ENCODE data around the gene AHDC1.
"Not testable (repeated sequence)": the region's sequence is repeated elsewhere in the genome, so short reads cannot be mapped to it uniquely, and the experiment has no call there.

AHDC1 gene

GRCh38 chr1:27632387-27633297 lies 28.7 kb upstream of the AHDC1 start:
- no peak for DNase-seq (ENCODE audit: low spot score)

DNA sequence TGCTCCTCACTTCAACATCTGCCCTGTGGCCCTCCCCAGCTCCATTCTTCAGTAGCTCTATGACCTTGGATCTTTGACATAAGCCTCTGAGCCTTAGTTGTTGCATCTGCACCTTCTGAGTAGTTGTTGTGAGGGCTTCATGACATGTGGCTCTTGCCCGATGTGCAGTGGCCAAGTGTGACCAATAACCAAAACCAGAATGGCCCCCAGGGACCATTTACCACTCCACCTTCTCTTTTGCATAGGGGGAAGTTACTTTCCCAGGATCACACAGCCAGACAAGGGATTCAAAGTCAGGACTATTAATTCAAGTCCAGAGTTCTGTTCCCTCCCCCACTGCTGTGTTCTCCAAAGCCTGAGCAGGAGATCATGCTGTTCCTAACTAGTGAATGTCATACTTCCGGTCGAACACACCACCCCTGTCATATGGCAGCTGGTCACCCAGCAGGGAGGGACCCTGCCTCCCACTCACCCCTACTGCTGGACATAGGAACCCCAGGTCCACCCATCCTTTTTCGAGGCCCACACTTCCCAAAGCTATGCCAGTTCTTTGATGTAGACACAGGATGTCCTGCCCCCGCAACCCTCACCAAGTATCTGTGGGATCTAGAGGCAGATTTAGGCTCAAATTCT lies 27.0 kb upstream of the AHDC1 start:
- no peak for DNase-seq (ENCODE audit: low spot score)

DNA sequence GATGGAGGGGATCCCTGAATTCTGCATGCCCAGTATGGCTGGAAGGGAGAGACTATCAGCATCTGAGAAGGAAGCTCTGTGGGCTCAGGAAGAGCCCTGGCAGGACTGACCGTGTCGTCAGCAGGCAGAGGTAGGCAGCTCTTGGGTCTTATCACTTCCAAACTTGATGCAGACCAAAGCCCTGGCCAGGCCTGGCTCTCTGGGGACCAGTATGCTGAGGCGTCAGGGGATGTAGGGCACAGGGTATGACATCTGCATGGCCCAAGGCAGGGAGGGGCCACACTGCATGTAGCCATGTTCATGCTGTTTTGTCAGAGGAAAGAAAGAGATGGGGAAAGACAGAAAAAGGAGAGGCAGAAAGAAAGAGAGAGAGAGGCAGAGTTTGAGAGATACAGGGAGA lies 24.8 kb upstream of the AHDC1 start:
- no peak for DNase-seq (ENCODE audit: low spot score)

DNA sequence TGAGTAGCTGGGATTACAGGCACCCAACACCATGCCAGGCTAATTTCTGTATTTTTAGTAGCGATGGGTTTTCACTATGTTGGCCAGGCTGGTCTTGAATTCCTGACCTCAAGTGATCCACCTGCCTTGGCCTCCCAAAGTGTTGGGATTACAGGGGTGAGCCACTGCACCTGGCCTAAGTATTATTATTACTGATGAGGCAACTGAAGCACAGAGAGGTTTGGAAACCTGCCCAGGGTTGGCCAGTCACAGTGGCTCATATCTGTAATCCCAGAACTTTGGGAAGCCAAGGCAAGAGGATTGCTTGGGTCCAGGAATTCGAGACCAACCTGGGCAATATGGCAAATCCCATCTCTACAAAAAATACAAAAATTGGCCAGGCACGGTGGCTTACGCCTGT lies 23.8 kb upstream of the AHDC1 start:
- not testable (repeated sequence) for DNase-seq (ENCODE audit: low spot score)

GRCh38 chr1:27627061-27627460 lies 23.1 kb upstream of the AHDC1 start:
- no peak for DNase-seq (ENCODE audit: low spot score)

DNA sequence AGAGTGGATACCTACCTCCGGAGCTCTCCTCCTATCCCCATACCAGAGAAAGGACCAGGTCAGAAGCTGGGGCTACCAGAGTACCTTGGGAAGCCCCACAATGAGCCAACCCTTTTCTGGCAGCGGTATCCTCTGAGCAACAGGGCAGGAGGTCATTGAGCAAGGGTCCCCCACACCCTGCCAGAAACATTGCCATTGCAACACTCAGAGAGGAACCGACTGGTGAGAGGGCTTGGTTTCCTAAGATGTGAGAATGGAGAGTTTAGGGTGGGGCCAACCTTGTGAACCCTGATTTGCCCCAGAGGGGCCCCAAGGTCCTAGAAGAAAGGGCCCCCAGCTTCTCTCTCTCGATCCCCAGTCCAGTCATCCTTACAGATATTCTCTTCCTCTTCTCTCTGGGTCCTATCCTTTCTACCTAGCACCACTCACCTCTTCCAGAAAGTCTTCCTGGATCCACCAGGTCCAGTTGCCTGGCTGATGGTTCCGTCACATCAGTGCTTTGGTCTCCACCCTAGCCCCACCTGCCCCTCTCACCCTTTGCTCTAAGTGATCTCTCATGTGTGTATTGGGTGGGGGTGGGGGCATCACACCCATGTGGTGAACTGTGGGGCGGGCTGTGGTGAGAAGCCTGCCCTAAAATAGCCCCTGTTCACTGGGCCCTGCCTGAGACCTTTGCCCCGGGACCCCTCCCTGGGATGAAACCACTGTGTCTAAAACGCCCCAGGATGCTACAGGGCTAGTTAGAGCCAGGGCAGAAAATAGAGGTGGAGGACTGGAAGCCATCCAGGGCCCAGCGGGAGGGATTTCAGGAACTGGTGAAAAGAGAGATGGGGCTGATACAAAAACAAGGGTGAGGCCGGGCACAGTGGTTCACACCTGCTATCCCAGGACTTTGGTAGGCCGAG lies 22.3 kb upstream of the AHDC1 start:
- no peak for DNase-seq (ENCODE audit: low spot score)

DNA sequence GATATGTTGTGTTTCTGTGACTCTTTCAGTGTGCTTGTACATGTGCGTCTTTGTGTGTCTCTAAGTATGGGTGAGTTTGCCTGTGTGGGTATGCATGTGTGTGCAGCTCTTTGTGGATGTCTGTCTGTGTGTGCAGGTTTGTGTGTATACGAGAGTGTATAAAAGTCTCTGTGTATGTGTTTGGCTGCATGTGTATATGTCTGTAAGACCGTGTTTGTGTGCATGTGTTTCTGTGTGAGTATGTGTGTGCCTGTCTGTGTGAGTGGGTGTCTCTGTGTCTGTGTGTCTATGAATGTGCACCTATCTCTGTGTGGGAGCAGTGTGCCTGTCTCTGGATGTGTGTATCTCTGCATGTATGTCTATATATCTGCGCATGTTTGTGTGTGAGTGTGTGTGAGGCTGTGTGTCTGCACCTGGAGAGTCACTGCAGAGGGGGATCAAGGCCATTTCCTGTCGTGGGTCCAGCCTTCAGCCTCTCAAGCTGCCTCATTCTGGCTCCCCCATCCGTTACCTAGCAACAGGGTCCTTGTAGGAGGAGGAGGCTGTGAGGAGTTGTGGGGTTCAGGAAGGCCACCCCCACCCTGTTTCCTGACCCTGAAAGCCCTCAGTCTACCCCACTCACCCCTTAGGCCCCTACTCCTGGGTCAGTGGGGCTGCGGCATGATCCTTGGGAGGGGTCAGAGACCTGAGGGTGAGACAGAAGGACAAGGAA lies 20.7 kb upstream of the AHDC1 start:
- no peak for DNase-seq (ENCODE audit: low spot score)

DNA sequence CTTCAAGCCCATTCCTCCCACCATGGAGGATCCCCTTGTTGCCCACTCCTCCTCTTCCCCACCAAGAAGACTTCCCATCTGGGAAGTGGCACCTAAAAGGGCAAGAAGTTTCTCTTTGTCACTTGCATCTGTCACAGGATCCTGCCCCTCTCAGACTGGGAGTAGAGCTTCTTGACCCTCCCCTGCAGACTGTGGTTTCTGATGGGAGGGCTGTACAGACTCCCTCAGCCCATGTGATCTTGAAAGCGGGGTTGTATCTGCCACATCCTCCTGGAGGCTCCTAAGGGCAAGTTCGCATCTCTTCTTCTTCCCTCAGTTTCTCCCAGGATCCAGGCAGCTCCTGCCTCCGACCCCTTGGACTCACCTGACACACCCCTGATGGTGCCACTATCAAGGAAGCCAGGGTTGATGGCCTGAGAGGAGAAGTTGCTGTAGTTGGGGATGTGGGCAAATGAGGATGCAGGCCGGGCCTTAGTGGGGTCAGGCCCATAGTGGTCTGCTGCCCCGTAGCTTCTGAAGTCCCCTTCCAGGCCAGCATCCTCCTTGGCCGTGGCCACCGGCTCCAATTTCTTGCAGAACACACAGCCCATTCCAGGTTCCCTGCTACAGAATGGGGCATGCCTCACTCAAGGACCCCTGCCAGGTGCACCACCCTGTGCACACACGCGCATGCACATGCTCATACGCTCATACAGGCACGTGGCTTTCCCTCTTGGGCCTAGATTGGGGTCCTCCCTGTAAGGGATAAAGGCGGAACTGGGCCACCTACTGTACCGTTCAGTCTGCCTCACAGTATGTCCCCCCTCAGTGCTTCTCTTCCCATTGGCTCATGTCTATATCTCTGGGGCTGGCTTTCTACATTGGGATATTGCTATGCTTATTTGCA lies 19.6 kb upstream of the AHDC1 start:
- DNase-seq (ENCODE audit: low spot score): no peak

- DNase-seq (ENCODE audit: low spot score): no peak
Observed at GRCh38 chr1:27622828-27623227, 18.9 kb upstream of the AHDC1 start.

- DNase-seq (ENCODE audit: low spot score): no peak
Observed at GRCh38 chr1:27621051-27621920, 17.3 kb upstream of the AHDC1 start.

DNA sequence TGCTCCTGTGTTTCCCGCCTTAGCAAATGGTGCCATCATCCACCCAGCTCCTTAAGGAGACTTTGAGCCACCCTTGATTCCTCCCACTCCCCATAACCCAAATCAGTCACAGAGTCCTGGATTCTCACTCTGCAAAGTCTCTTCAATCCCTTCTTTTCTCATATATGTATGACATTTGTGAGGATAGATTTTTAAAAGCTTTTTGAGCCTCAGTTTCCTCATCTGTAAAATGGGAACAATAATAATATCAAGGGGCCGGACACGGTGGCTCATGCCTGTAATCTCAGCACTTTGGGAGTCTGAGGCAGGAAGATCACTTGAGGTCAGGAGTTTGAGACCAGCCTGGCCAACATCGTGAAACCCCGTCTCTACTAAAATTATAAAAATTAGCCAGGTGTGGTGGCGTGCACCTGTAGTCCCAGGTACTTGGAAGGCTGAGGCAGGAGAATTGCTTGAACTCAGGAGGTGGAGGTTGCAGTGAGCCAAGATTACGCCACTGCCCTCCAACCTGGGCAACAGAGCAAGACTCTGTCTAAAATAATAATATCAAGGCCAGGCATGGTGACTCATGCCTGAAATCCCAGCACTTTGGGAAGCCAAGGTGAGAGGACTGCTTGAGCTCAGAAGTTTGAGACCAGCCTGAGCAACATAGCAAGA lies 16.0 kb upstream of the AHDC1 start:
- not testable (repeated sequence) for DNase-seq (ENCODE audit: low spot score)

DNA sequence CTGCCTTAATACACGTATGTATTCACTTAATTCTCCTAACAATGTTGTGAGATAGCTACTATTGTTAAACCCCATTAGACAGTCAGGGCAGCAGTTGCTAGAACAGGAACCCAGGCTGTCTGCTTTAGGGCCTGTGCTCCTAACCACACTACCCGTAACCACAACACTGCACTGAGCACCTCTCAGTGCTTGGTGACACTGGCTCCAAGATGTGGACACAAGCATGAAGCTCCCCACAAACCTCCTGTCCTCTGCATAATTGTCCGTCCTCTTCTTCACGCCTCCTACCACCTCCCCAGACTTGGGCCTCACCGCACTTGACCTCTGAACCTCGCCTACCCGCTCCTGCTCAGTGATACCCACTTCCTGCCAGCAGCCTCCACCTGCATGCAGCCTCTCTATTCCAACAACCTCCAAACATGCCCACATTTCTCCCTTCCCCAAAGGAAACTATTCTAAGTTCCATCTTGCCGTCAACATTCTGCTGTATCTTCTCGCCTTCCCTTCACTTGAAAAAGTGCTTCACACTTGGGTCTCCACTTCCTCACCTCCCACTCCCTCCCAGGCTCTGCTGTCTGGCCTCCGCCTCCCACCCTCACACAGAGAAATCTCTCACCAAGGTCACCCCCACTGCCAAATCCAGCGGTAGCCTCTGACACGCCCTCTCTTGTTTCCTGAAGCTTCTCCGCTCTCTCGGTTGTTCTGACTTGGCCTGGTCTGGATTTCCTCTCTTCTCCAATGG lies 14.6 kb upstream of the AHDC1 start:
- no peak for DNase-seq (ENCODE audit: low spot score)

GRCh38 chr1:27617420-27617819 lies 13.5 kb upstream of the AHDC1 start:
- no peak for DNase-seq (ENCODE audit: low spot score)

GRCh38 chr1:27616441-27616840 lies 12.5 kb upstream of the AHDC1 start:
- DNase-seq (ENCODE audit: low spot score): no peak

DNA sequence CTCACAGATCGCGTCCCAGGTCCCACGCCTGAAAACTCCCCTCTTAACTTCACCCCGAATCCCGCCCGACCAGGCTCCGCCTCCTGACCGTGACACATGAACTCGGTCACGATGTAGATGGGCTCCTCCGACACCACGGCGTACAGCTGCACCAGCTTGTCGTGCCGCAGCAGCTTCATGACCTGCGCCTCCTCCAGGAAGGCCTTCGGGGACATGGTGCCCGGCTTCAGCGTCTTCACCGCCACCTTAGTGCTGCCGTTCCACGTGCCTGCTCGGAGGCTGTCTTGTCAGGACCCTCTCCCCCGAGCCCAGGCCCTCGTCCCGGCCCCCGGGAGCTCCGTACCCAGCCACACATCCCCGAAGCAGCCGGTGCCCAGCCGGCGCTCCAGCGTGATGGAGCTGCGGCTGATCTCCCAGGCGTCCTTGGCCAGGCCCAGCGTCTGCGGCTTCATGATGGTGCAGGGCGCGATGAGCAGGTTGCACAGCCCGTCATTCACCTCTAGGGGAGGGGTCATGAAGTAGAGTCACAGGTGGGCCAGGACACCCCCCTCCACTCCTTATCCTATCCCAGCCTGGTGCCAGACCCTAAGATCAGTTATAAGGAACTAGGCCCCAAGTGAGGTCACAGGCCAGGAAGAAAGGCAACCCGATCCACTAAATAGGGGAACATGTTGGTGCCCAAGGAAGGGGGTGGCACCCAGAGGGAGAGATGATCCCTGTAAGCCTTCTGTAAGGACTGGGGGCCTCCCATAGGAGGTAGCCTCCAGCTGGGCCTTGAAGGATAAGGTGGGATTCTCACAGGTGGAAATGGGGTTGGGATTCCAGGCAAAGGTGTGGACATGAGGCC lies 11.6 kb upstream of the AHDC1 start:
- no peak for DNase-seq (ENCODE audit: low spot score)

- no peak for DNase-seq (ENCODE audit: low spot score)
Observed at GRCh38 chr1:27614625-27615344, 10.8 kb upstream of the AHDC1 start.

GRCh38 chr1:27614043-27614624 lies 10.2 kb upstream of the AHDC1 start:
- no peak for DNase-seq (ENCODE audit: low spot score)
